ENCODE results near the gene DAPK2.

Gene DAPK2

DNA sequence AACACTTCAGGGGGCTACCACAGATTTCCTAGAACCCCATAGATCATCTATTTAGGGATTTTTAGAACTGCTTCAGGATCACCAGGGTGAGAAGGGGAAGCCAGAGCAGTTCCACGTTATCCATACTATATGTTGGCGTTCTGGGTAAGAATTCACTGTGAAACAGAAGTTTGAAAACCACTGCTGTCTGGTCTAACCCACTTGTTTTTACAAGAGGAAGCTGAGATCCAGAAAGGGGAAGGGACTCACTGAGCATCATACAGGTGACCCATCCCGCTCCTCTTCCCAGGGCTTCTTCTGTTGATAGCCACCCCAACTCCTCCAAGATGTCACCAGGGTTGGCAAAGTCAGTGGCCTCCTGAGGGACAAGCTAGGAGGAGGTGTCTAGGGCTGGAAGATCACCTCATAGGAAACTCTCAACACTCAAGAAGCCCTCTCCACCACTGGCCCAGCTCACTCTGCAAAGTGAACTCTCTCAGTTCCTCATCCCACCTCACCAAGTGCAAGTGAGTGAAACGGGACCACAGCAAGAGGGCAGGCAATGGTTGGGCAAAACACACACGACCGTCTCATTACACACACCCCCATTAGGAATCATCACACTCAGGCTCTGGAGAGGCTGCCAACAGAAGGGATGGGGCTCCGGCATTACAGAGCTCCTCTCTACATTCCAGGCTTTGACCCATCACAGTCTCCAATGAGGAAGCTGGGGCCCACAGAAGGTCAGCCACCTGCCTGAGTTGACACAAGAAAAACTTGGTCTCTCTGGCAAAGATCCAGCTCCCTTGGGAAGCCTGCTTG lies 1.8 kb downstream of the DAPK2 start:
- no peak overlapping the region for H3K4me3 ChIP-seq (ENCODE audit: low read depth, low read length)
- TF ChIP-seq, protein P1, sequence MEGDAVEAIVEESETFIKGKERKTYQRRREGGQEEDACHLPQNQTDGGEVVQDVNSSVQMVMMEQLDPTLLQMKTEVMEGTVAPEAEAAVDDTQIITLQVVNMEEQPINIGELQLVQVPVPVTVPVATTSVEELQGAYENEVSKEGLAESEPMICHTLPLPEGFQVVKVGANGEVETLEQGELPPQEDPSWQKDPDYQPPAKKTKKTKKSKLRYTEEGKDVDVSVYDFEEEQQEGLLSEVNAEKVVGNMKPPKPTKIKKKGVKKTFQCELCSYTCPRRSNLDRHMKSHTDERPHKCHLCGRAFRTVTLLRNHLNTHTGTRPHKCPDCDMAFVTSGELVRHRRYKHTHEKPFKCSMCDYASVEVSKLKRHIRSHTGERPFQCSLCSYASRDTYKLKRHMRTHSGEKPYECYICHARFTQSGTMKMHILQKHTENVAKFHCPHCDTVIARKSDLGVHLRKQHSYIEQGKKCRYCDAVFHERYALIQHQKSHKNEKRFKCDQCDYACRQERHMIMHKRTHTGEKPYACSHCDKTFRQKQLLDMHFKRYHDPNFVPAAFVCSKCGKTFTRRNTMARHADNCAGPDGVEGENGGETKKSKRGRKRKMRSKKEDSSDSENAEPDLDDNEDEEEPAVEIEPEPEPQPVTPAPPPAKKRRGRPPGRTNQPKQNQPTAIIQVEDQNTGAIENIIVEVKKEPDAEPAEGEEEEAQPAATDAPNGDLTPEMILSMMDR (IDR thresholded peaks at IDR 0.05; ENCODE audit: control insufficient read depth, extremely low read depth, insufficient read depth), result no peak
- no peak for DNase-seq (ENCODE audit: low read depth)

DNA sequence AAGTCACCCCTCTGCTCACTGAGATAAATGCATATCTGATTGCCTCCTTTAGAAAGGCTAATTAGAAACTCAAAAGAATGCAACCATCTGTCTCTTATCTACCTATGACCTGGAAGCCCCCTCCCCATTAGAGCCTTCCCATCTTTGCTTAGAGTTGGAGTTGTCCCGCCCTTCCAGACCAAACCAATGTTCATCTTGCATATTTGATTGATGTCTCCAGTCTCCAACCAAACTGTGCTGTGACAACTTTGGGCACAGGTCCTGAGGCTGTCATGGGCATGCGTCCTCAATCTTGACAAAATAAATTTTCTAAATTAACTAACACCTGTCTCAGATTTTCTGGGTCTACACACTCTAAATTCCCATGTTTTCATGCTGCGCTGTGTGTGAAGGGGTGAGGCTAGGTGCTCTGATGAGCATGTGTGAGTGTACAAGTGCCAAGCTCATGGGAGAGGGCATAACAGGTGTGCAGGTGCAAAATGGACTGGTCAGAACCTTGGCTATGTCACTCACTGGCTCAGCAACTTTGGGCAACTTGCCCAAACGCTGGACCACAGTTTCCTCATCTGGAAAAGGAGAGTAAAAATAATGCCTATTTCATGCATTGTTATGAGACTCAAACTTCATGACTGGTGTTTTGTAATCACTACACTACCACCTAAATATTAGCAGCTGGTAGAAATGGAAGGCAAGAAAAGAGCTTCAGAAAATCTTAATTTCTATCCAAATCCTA lies 7.2 kb downstream of the DAPK2 start:
- no peak overlapping the region for H3K4me3 ChIP-seq (ENCODE audit: low read depth, low read length)
- TF ChIP-seq, protein P1 (IDR thresholded peaks at IDR 0.05; ENCODE audit: control insufficient read depth, extremely low read depth, insufficient read depth), result no peak
- no peak for DNase-seq (ENCODE audit: low read depth)

DNA sequence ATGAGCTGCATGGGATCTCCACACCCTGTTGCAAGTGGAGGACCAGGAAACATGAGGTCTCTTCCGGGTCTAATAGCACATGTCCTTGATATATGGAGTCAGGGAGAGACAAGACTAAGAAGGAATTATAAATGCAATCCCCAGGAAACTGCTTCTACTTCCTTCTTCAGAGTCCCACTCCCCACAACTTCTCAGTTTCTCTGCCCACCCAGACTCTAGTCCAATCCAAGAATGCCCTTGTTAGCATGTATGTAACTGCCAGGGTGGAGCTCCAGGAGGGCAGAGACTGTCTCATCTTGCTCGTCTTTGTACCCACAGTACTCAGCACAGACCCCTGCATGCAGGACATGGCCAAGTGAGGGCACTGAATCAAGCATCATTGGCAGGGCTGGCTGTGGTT lies 8.3 kb downstream of the DAPK2 start:
- TF ChIP-seq, protein P1 (IDR thresholded peaks at IDR 0.05; ENCODE audit: control insufficient read depth, extremely low read depth, insufficient read depth), result no peak
- no peak for DNase-seq (ENCODE audit: low read depth)
- no peak overlapping the region for H3K4me3 ChIP-seq (ENCODE audit: low read depth, low read length)

DNA sequence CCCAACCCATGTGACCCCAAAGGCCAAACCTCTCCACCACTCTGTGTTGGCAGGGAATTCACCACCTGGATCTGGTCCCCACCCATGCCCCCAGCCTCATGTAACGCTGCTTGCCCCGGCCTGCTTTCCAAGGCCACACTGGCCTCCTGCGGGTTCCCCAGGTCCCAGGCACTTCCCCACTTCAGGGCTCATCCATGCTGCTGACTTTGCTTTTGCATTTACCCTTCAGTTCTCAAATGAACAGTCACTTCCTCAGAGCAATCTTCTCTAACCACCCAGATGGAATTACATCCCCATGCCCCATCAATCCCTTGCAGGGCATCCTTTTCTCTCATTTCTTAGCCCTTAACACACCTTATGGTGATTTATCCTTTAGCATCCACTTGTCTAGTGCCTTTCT lies 9.2 kb downstream of the DAPK2 start:
- H3K4me3 ChIP-seq (ENCODE audit: low read depth, low read length), result no peak overlapping the region
- TF ChIP-seq, protein P1 (IDR thresholded peaks at IDR 0.05; ENCODE audit: control insufficient read depth, extremely low read depth, insufficient read depth), result no peak

DNA sequence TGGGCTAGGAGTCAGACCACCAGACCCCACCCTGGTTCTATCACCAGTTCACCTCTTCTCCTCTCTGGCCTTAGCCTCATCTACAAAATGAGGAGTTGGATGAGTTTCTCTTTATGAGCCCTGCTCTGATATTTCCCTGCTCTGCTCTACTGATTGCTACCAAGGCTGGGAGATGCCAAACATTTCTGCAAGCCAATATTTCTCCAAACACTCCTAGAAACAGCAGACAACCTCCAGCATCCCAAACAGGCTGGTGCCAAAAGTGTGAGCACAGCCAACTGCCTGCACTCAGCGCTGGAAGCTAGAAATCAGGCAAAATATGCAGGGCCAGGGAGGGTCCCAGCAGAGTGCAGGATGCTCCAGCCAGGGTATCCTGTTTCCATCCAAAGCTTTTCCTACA lies 10.8 kb downstream of the DAPK2 start:
- no peak overlapping the region for H3K4me3 ChIP-seq (ENCODE audit: low read depth, low read length)
- TF ChIP-seq, protein P1 (IDR thresholded peaks at IDR 0.05; ENCODE audit: control insufficient read depth, extremely low read depth, insufficient read depth), result no peak
- no peak for DNase-seq (ENCODE audit: low read depth)

More for the DNA sequence above, 9.2 kb downstream of the DAPK2 start:
- DNase-seq (ENCODE audit: low read depth), result no peak

DNA sequence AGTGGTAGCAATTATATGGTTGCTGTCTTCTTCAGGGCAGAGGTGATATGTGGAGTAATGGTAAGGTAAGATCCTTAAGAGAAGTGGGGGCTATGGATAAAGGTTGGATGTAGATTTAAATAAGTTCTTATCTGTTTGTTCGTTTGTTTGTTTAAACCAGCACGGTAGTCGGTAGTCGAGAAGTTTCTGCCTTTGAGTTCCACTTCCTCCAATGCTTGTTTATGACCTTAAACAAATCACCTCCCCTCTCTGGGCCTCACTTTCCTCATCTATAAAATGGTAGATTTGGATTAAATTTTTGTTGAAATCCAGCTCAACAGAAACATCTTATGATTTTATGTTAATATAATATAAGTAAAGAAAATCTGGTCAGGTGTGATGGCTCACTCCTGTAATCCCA lies 11.8 kb downstream of the DAPK2 start:
- TF ChIP-seq, protein P1 (IDR thresholded peaks at IDR 0.05; ENCODE audit: control insufficient read depth, extremely low read depth, insufficient read depth), result no peak

More for the DNA sequence above, 11.8 kb downstream of the DAPK2 start:
- no peak for DNase-seq (ENCODE audit: low read depth)
- no peak overlapping the region for H3K4me3 ChIP-seq (ENCODE audit: low read depth, low read length)

Measured in LNCaP clone FGC (cell line).